TTC549 (cell line): ENCODE data around the gene PACS1.

ENCODE experiments used
- FAIRE-seq: peaks from 2 replicates; lab custom pipeline; 2012; peaks lifted over from hg19 to GRCh38; lab: Jason Lieb, UNC

The PACS1 gene

DNA sequence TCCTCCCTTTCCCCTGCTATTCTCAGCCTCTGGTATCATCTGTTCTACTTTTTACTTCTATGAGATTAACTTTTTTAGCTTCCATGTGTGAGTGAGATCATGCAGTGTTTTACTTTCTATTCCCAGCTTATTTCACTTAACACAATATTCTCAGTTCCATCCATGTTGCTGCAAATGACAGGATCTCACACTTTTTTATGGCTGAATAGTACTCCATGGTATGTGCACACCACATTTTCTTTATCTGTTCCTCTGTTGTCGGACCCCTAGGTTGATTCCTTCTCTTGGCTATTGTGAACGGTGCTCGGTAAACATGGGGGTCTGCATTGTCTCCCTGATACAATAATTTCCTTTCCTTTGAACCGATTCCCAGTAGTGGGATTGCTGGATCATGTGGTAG lies 117.4 kb downstream of the PACS1 start:
- FAIRE-seq, result no peak

DNA sequence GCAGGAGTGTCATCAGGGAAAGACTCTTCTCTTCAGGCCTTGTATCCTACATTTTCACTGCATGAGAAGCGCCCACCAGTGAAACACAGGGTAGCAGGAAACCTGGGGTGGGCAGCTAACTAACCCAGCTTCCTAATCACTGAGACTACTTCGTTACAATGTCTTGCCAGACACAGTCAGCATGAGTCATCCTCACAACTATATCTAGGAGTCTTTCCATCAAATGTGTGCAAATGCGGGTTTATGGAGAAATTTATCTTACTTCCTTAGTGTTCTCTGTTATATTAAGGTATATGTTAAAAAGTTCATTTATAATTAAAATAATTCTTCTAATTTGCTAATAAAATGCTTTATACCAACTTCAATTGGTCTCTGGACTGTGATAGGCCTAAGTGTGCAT lies 118.5 kb downstream of the PACS1 start:
- no peak for FAIRE-seq

DNA sequence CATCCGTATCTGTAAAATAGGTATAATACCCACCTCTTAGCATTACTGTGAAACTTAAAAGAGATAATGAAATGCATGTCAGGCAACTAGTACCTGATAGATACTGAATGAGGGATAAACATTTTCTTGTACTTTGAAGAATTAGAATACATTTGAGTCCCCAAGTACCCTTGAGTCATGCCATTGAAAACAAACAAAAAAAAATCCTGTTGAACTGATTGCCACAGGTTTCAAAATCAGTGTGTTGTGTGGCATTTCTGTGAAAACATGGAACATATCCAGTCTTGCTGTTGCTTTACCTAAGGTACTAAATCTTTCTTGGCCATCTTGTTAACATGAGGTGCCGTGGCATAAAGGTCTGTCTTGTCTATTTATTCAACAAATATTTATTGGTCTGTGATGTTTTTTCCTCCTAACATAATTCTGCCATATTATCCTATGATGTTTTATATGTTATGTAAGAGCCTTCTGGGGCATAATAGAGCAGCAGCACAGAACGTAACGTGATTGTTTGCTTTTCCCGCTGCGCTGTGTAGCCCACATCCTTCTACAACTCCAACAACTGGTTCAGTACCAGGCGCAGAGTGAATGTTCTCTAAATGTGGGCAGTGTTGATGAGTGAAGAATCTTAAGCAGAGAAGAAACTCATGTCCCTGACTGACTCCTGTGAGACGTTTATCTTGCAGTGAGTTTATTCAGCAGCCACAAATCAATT lies 119.1 kb downstream of the PACS1 start:
- FAIRE-seq, result no peak

DNA sequence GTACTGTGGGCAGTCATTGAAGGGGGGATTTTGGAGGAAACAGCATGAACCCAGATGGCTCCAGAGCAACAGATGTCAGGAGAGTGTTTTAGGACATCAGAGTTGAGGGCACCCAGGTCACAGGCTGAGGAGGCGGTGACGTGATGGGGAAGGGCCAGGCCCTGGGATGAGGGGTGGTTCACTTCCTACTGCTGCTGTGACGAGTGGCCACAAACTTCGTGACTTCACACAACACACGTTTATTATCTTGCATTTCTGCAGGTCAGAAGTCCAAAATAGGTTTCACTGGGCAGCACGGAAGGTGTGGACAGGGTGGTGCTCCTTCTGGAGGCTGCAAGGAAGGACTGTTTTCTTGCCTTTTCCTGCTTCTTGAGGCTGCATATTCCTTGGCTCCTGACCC lies 120.7 kb downstream of the PACS1 start:
- FAIRE-seq, result no peak

DNA sequence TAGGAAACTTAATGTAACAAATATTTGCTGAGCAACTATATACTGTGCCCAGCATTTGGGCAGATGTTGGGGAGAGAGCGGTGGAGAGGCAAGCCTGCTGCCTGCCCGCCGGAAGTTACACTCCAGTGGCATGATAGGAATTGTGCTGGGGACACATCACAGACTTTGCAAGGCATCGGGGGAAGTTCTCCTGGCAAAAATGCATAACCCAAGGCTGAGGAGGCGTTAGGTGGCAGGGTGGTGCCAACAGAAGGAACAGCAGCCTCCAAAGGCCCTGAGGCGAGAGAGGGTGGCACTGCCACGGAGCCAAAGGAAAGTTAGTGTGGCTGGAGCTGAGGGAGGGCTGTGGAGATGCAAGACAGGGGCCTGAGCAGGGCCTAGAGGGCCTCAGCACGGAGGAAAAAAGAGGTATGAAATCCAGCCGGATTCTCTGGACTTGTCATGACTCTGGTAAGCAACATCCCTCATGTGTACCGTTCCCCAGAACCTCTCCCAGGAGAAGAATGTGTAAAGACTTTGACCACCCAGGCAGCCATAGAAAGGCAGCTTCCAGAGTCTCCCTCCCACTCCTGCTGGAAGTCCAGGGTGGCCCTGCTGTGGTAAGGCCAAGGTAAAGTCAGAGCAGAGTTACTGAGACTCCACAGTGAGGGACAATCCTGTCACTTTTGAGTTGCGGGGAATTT lies 122.2 kb downstream of the PACS1 start:
- no peak for FAIRE-seq

DNA sequence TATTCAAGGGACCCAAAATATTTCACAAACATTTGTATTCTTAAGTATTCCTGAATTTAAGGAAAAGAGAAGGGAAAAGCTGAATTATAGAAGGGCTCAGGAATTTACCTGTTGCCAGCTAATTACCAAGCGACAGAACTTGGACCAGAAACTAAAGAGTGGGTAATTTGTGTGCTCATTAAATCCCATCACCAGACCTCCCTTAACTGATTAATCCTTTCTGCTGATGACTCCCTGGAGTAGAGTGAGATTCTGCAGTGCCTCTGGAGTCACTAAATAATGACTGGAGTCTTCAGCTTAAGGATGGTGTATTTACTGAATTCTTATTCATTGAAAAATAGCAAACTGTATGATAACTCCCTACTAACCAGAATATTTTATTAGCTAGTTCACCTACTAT lies 124.3 kb downstream of the PACS1 start:
- FAIRE-seq, result no peak

DNA sequence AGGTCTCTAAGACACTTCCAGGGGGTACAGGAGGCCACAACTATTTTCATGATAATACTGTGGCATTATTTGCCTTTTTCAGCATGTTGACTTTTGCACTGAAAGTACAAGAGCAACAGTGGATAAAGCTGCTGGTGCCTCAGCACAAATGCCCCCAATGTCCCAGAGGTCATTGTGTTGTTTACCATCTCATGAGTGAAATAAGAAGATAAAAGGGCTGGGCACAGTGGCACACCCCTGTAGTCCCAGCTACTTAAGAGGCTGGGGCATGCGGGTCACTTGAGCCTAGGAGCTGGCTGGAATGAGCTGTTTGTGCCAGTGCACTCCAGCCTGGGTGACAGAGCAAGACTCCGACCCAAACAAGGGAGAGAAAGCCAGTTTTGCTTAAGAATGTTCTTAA lies 125.8 kb downstream of the PACS1 start:
- FAIRE-seq, result no peak

DNA sequence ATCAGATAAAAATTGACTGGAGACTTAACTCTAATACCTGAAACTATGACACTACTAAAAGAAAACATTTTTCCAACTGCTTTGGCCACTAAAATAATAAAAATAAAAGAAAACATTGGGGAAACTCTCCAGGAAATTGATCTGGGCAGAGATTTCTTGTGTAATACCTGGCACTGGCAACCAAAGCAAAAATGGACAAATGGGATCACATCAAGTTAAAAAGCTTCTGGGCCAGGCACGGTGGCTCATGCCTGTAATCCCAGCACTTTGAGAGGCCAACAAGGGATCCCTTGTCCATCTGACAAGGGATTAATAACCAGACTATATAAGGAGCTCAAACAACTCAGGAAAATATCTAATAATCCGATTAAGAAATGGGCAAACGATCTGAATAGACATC lies 133.8 kb downstream of the PACS1 start:
- no peak for FAIRE-seq

DNA sequence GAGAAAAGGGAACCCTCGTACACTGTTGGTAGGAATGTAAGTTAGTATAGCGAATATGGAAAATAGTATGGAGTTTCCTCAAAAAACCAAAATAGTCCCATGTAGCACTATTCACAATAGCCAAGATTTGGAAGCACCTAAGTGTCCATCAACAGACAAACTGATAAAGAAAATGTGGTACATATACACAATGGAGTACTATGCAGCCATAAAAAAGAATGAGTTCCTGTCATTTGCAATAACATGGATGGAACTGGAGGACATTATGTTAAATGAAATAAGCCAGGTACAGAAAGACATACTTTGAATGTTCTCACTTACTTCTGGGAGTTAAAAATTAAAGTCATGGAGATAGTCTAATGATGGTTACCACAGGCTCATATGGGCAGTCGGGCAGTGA lies 134.3 kb downstream of the PACS1 start:
- FAIRE-seq, result no peak

DNA sequence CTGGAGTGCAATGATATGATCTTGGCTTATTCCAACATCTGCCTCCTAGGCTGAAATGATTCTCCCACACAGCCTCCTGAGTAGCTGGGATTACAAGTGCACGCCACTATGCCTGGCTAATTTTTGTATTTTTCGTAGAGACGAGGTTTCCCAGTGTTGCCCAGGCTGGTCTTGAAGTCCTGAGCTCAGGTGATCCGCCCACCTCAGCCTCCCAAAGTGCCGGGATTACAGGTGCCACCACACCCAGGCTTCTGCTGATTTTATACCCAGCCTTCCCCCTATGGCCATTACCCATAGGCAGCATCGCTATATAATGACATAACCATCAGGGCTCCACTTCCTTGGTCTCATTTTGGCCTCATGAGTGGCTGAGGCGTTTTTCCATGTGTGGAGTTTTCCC lies 137.7 kb downstream of the PACS1 start:
- FAIRE-seq, result no peak

DNA sequence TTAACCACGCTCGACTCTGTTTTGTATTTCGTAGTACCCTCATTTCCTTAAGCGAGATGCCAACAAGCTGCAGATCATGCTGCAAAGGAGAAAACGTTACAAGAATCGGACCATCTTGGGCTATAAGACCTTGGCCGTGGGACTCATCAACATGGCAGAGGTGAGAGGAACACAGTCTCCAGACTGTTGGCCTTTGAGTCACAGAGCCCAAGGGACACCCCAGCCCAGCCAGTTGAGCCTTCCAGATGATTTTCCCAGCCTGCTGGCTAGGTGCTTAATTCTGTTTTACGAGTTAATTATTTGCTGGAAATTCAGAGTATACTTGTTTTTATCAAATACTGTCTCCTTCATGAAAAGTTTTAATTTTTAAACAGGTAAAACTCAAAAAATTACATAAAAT lies 141.0 kb downstream of the PACS1 start:
- no peak for FAIRE-seq

DNA sequence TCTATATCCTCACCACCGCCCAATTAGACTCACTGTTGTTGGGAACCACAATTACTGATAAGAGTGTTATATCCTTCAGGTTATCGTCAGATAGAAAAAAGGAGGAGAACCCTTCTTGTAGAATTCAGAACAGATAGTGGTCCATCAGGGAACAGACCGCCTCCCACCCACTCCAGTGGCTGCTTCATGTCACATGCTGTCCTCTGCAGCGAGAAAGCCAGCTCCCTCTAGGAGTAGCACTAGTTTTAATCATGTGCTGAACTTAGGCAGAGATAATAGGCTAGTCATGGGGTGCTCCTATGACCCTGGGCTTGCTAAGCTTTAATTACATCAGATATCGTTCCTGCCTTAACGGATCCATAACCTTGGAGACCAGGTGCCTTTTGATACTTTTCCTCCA lies 146.8 kb downstream of the PACS1 start:
- FAIRE-seq, result no peak

DNA sequence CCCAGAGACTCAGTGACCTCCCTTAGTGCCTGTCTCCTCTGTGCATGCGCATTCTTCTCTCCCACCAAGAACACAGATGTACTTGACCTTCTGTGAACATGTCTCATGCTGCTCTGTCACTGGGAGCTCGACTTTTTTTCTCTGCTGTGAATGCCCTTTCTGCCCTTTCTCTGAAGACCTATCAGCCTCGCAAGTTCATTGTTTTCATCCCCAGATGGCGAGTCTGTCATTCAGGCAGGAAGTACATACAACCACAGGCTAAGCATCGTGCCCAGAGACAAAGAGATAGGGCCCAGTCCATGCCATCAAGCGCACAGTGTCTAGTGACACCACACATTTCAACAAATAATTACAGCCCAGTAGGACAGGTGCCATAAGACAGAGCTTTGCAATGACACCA lies 148.0 kb downstream of the PACS1 start:
- no peak for FAIRE-seq

DNA sequence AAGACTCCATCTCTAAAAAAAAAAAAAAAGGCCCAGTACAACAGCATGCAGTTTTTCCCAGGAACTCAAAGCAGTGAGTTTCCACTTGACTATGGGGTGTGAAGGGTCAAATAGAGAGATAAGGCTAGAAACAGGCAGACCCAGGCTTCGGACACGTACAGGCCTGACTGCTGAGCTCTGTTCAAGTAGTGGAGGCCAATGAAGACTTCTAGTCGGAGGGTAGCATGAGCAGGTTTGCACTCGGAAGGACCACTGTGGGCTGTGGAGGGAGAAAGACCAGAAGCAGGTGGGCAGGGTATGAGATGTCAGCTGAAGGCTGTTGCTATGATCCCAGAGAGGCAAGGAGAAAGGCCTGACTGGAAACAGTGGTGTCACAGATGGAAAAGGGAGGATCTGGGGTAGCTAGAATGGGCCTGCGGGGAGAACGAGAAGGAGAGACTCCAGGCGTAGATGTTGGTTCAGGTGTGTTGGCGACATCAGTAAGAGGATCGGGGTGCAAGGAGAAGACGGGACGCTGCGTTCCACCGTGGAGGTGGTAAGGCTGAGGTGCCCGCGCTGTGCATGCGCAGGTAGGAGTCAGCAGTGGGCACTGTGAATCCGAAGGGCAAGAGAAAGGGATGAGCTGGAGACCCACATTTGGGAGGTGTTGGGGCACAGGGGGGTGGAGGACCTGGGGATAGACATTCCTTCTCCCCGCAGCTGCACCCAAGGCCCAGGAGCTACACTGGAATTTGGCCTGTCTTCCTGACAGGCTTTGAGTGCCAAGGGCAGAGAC lies 149.0 kb downstream of the PACS1 start:
- FAIRE-seq, result no peak

DNA sequence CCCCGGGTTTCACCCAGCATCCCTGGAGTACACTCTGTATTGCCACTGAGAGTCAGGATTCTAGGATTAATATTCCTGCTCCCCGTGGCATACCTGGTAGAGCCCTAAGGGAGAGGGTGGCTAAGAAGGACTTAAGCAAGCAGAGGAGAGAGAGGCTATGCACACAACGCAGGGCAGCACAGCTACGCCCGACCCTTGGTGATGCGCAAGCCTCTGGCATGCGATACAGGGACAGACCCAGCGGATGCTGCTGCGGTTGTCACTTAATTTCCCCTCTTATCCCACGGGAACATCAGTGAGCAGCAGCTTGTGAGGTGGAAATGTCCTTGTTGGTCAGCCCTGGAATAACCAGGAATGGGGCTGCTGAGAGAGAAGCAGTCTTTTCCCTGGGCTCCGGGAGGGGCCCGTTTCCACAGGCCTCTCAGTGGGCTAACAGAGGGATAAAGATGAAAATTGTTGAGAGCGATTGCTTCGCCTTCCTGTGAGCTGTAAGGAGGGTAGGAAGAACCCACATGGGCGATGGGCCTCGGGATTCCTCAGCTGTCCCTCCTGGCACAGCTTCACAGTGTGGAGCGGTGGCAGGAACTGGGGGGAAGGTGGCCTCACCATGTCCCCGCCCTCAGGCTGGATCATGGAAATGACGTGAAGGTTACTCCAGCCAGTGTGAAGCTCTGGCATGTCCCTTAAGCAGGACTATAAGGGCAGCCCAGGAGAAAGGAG lies 149.9 kb downstream of the PACS1 start:
- no peak for FAIRE-seq

DNA sequence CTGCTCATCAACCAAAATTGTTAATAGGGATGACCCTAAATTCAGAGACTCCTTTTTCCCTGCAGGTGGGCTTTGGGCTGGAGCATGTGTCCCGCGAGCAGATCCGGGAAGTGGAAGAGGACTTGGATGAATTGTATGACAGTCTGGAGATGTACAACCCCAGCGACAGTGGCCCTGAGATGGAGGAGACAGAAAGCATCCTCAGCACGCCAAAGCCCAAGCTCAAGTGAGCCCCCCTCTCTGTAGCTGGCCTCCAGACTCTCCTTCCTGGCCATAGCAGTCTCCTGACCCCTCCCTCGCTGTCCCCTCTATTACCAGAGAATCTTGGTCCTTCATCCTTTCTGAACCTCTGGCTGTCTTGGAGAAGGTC lies 150.5 kb downstream of the PACS1 start:
- FAIRE-seq, result no peak

DNA sequence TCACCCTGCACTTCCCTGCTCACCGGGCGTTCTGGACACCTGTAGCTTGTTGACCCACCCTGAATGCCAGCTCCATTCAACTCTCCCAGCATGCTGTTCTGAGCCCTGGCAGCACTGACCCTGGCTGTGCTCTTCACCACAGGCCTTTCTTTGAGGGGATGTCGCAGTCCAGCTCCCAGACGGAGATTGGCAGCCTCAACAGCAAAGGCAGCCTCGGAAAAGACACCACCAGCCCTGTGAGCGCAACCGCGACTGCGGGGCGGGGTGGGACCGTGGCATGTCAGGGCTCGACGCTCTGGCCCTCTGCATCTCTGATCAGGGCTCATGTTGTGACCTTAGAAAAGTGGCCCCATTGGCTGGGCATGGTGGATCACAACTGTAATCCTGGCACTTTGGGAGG lies 150.9 kb downstream of the PACS1 start:
- no peak for FAIRE-seq

DNA sequence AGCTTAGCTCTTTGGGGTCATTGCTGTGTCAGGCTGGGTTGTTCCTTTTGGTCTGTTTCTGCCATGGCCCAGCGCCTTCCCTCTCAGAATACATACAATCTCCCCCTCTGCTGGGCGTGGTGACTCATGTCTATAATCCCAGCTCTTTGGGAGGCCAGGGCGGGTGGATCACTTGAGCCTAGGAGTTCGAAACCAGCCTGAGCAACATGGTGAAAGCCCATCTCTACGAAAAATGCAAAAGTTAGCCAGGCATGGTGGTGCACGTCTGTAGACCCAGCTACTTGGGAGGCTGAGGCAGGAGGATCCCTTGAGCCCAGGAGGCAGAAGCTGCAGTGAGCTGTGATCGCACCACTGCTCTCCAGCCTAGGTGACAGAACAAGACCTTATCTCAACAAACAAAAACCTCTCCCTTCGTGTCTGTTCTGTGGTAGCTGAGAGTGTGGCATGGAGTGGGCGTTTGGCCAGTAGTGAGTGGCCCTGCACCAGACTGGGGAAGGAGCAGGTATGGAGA lies 151.7 kb downstream of the PACS1 start:
- FAIRE-seq, result no peak

DNA sequence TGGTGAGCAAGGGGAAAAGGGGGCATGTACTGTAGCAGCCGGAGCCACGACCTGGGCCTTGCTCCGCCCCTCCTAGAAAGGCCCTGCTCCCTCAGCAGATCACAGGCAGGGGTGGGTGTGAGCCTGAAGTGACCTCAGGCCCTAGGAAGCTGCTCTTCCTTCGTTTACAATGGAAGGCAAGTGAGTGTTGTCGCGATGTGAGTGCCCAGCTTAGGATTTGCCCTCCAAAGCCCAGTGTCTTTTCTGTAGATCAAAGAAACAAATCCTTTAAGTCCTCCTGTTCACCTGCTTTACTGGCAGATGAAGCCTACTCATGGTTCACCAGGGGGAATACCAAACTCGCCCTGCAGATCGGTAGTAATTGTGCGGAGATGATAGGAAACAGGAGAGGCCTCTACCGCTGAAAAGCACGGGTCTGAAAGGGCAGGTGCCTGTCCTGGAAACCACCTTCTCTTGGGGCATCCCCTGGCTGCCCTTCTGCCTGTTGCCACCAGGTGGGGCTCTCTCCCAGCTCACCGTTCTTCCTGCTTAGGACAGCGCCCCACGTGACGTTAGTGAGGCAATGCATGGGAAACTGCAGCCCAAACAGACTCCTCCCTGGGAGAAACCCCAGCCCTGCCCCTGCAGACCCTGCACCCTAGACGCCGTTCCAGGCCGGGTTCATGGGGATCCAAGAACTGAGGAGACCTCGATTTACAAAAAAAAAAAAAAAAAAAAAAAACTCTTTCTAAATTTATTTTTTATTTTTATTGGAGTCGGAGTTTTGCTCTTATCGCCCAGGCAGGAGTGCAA lies 152.5 kb downstream of the PACS1 start:
- FAIRE-seq, result no peak

DNA sequence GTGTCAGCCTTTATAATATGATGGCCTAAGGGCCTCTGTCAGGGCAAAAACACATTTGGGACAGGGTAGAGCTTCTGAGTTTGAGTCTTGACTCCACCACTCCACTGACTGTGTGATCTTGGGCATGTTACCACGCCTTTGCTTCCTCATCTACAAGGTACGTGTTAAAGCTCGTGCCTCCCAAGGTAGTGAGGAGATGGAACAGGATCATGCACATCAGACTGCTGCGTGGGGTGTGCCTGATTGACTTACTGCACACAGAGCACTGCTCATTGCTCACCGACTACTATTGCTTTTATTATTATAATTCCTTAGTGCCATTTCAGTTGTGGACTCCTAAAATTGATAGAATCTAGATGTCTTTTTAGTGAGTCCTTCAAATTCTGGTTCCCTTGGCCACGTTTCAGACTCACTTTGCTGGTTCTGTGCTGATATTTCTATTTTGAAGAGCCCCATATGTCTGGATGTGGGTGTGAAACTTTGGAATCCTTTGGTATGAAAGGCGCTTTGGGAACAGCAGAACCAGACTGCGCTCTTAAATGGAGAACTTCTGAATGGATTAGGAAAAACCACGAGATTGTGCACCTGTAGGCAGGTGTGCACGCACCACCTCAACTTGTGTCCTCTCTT lies 154.3 kb downstream of the PACS1 start:
- no peak for FAIRE-seq

DNA sequence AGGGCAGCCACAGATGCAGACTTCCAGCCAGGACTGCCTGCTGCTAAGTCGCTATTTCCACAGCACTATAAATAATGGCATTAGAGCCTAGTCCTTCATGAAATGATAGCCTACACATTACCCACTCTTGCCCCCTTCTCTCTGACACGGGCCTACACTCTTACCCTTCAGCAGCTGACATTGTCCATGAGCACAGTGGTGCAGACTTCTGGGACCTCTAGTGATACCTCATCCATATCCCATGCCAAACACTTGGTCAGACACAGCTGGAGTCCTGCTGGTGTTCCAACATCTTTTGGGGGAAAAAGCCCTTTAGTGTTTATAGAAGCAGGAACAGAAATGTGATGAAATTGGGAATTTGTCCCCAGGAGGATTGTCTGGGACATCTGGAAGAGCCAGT lies 155.0 kb downstream of the PACS1 start:
- no peak for FAIRE-seq
